PFSK-1 (cell line): ENCODE results near the gene MTMR12.

Source experiments
- FOXP2 ChIP-seq: optimal IDR thresholded peaks from 2 replicates; pipeline ENCODE3; 2011; ENCODE audit warnings: borderline replicate concordance, control low read depth, inconsistent platforms; ENCODE audit not compliant: insufficient read depth; ENCODE audit errors: extremely low read length, extremely low read depth
- POLR2AphosphoS5 ChIP-seq: IDR thresholded peaks from 2 replicates; pipeline ENCODE4 v1.6.1; 2012; ENCODE audit warnings: low read depth, mild to moderate bottlenecking, control low read depth, low read length, moderate library complexity
- REST ChIP-seq, 2 experiments: IDR thresholded peaks; 2 replicates each; pipeline versions ENCODE4 v1.6.1 to v1.8.0; 2011 to 2012; ENCODE audit warnings: low read depth in 2 of 2, low read length in 2 of 2, control low read depth in 1 of 2, inconsistent platforms in 1 of 2, mild to moderate bottlenecking in 1 of 2, moderate library complexity in 1 of 2; ENCODE audit not compliant: insufficient read depth in 1 of 2
- SIN3A ChIP-seq: IDR thresholded peaks from 2 replicates; pipeline ENCODE4 v1.6.1; 2012; ENCODE audit warnings: mild to moderate bottlenecking, low read length, moderate library complexity, borderline replicate concordance; ENCODE audit not compliant: insufficient read depth
- TAF1 ChIP-seq: IDR thresholded peaks from 2 replicates; pipeline ENCODE4 v1.6.1; 2012; ENCODE audit warnings: low read length, control low read depth, borderline replicate concordance; ENCODE audit not compliant: insufficient read depth

- no peak for TF ChIP-seq REST (IDR thresholded peaks at IDR 0.05; ENCODE audit: insufficient read depth in 1 of 2, low read depth in 2 of 2, low read length in 2 of 2)
- no peak for TF ChIP-seq TAF1
- TF ChIP-seq POLR2AphosphoS5: no peak
- TF ChIP-seq SIN3A: no peak
- no peak for TF ChIP-seq FOXP2
These were observed 38.9 kb downstream of the MTMR12 start for GRCh38 chr5:32273821-32274220.
